SK-N-SH (cell line): ENCODE measurements around the gene FOXO1.

Experiments used
- CTCF ChIP-seq: fragments of 200-600 bp; sonication (generic); IDR thresholded peaks from 2 replicates; pipeline ENCODE4 v1.6.1; 2017; ENCODE audit warnings: antibody characterized with exemption, mild to moderate bottlenecking, moderate library complexity
- FOXJ3 ChIP-seq: sonication (generic); formaldehyde crosslinking; IDR thresholded peaks from 2 replicates; pipeline ENCODE4 v1.5.1; 2020; ENCODE audit warnings: mild to moderate bottlenecking, missing genetic modification reagents
- IRF3 ChIP-seq: fragments of 150-350 bp; IDR thresholded peaks from 2 replicates; pipeline ENCODE4 v1.6.1; 2016; ENCODE audit warnings: mild to moderate bottlenecking, low read depth, low read length
- MXI1 ChIP-seq: IDR thresholded peaks from 2 replicates; pipeline ENCODE4 v1.6.1; 2012; ENCODE audit warnings: mild to moderate bottlenecking, low read depth, low read length, improper control_type of control experiment
- REST ChIP-seq: IDR thresholded peaks from 2 replicates; pipeline ENCODE4 v1.6.1; 2012; ENCODE audit warnings: mild to moderate bottlenecking, low read depth, low read length, moderate library complexity
- RXRA ChIP-seq: IDR thresholded peaks from 2 replicates; pipeline ENCODE4 v1.4.0; 2012; ENCODE audit warnings: low read depth, mild to moderate bottlenecking, borderline replicate concordance
- USF2 ChIP-seq: fragments of 150-350 bp; IDR thresholded peaks from 2 replicates; pipeline ENCODE4 v1.6.1; 2017; ENCODE audit warnings: antibody characterized with exemption, low read length, low read depth, borderline replicate concordance

GRCh38 chr13:40536443-40537113 is 129.9 kb downstream of the FOXO1 start:
- TF ChIP-seq USF2 (no peak), CTCF (no peak), RXRA (no peak), REST (no peak), IRF3 (no peak), FOXJ3 (CRISPR knock-in tag) (no peak), MXI1 (no peak)
